Measurements from ENCODE around the gene RHOB. TPM values are rescaled to one million over a fixed set of nuclear protein-coding genes. Genes with fewer than 3 reads are reported as not detected.

RHOB gene
- total and polyA plus RNA-seq, 7 experiments from 2014 or later: 0.64 to 244 (median 9.2) TPM

GRCh38 chr2:20403774-20404312 is 43.0 kb upstream of the RHOB start:
- Histone ChIP-seq H3K9me3 (ENCODE audit: control insufficient read depth in 2 of 3, low read length in 3 of 3) (peaks cover 0 to 6% (median 0%) of the 10 kb centered on the region in 3 experiments), H3K27ac (ENCODE audit: low read depth, low read length) (no peak overlapping the region), H3K27me3 (ENCODE audit: control insufficient read depth in 2 of 2, insufficient read depth in 2 of 2, low read length in 2 of 2) (no peaks in the 10 kb centered on the region), H3K36me3 (ENCODE audit: control insufficient read depth in 2 of 3, insufficient read depth in 3 of 3, low read length in 3 of 3) (no peaks in the 10 kb centered on the region), H3K4me1 (ENCODE audit: control insufficient read depth in 2 of 2, insufficient read depth in 2 of 2, low read length in 2 of 2) (no peaks in the 10 kb centered on the region), H3K4me3 (ENCODE audit: low read length) (no peak overlapping the region)
- H3K27ac Mint-ChIP-seq: no peak overlapping the region
- intact Hi-C loops (cut with micrococcal nuclease): no loop called here
- H3K4me1 Mint-ChIP-seq: no peaks in the 10 kb centered on the region
- peaks cover 0 to 16% (median 8%) of the 10 kb centered on the region in 11 donors for H3K9me3 Mint-ChIP-seq
- POLR2A ChIA-PET: no interaction called here
- no peak for ATAC-seq
- H3K36me3 Mint-ChIP-seq: peaks cover 0 to 3% (median 0%) of the 10 kb centered on the region in 5 donors
- H3K4me3 Mint-ChIP-seq: no peak overlapping the region
- CTCF ChIA-PET: no interaction called here
- no peak for DNase-seq
- H3K27me3 Mint-ChIP-seq: peaks cover 0 to 42% (median 2%) of the 10 kb centered on the region in 5 donors

- H3K36me3 Mint-ChIP-seq: peaks cover 0 to 8% (median 2%) of the 10 kb centered on the region in 5 donors
- intact Hi-C loops (cut with micrococcal nuclease): no loop called here
- H3K27me3 ChIP-seq (ENCODE audit: control insufficient read depth in 2 of 2, insufficient read depth in 2 of 2, low read length in 2 of 2): no peaks in the 10 kb centered on the region
- no peak overlapping the region for H3K27ac ChIP-seq (ENCODE audit: low read depth, low read length)
- H3K4me1 ChIP-seq (ENCODE audit: control insufficient read depth in 2 of 2, insufficient read depth in 2 of 2, low read length in 2 of 2): no peaks in the 10 kb centered on the region
- H3K4me3 Mint-ChIP-seq: no peak overlapping the region
- peaks cover 0 to 45% (median 10%) of the 10 kb centered on the region in 5 donors for H3K27me3 Mint-ChIP-seq
- H3K9me3 Mint-ChIP-seq: peaks cover 3 to 27% (median 15%) of the 10 kb centered on the region in 11 donors
- peaks cover 0 to 17% (median 0%) of the 10 kb centered on the region in 3 experiments for H3K9me3 ChIP-seq (ENCODE audit: control insufficient read depth in 2 of 3, low read length in 3 of 3)
- H3K36me3 ChIP-seq (ENCODE audit: control insufficient read depth in 2 of 3, insufficient read depth in 3 of 3, low read length in 3 of 3): no peaks in the 10 kb centered on the region
- ChIA-PET CTCF (no interaction called here), POLR2A (no interaction called here)
- no peaks in the 10 kb centered on the region for H3K4me1 Mint-ChIP-seq
- DNase-seq (no peak), ATAC-seq (no peak)
- no peak overlapping the region for H3K4me3 ChIP-seq (ENCODE audit: low read length)
- H3K27ac Mint-ChIP-seq: no peak overlapping the region
Observed at GRCh38 chr2:20404950-20405349, 41.9 kb upstream of the RHOB start.

- Histone ChIP-seq H3K4me1 (ENCODE audit: control insufficient read depth in 2 of 2, insufficient read depth in 2 of 2, low read length in 2 of 2) (no peaks in the 10 kb centered on the region), H3K4me3 (ENCODE audit: low read length) (no peak overlapping the region), H3K27me3 (ENCODE audit: control insufficient read depth in 2 of 2, insufficient read depth in 2 of 2, low read length in 2 of 2) (no peaks in the 10 kb centered on the region), H3K36me3 (ENCODE audit: control insufficient read depth in 2 of 3, insufficient read depth in 3 of 3, low read length in 3 of 3) (no peaks in the 10 kb centered on the region), H3K9me3 (ENCODE audit: control insufficient read depth in 2 of 3, low read length in 3 of 3) (peaks cover 0 to 20% (median 0%) of the 10 kb centered on the region in 3 experiments), H3K27ac (ENCODE audit: low read depth, low read length) (no peak overlapping the region)
- Mint-ChIP-seq H3K9me3 (peaks cover 6 to 29% (median 19%) of the 10 kb centered on the region in 11 donors), H3K36me3 (peaks cover 0 to 9% (median 4%) of the 10 kb centered on the region in 5 donors), H3K4me3 (no peak overlapping the region), H3K27ac (no peak overlapping the region), H3K4me1 (peaks cover 0 to 4% (median 0%) of the 10 kb centered on the region in 7 donors), H3K27me3 (peaks cover 0 to 43% (median 5%) of the 10 kb centered on the region in 5 donors)
- POLR2A ChIA-PET: no interaction called here
- no peak for DNase-seq
- no peak for ATAC-seq
- intact Hi-C loops (cut with micrococcal nuclease): no loop called here
- CTCF ChIA-PET: interaction anchor here (0.6 to 0.7 kb wide), 2 partner anchors 10 to 251 kb away, joined by 3 read pairs; no protein-coding TSS in a partner anchor
Observed at GRCh38 chr2:20409039-20409438, 37.8 kb upstream of the RHOB start.

GRCh38 chr2:20410556-20411277 is 36.2 kb upstream of the RHOB start:
- Mint-ChIP-seq H3K36me3 (peaks cover 0 to 9% (median 4%) of the 10 kb centered on the region in 5 donors), H3K27me3 (peaks cover 0 to 40% (median 5%) of the 10 kb centered on the region in 5 donors), H3K9me3 (peaks cover 6 to 31% (median 20%) of the 10 kb centered on the region in 11 donors), H3K4me3 (no peak overlapping the region), H3K4me1 (peaks cover 0 to 6% (median 0%) of the 10 kb centered on the region in 7 donors), H3K27ac (no peak overlapping the region)
- intact Hi-C loops (cut with micrococcal nuclease): loop anchor here (1.0 to 2.0 kb wide), 4 partner anchors 59 to 241 kb away; partner anchors contain the start of gene HS1BP3 (in 2 of the 2)
- no peaks in the 10 kb centered on the region for H3K4me1 ChIP-seq (ENCODE audit: control insufficient read depth in 2 of 2, insufficient read depth in 2 of 2, low read length in 2 of 2)
- H3K9me3 ChIP-seq (ENCODE audit: control insufficient read depth in 2 of 3, low read length in 3 of 3): peaks cover 0 to 20% (median 0%) of the 10 kb centered on the region in 3 experiments
- no peak overlapping the region for H3K4me3 ChIP-seq (ENCODE audit: low read length)
- ChIA-PET POLR2A (interaction anchor here (0.8 to 1.1 kb wide), 2 partner anchors 37 to 240 kb away, joined by 3 read pairs; no protein-coding TSS in a partner anchor), CTCF (interaction anchor here (0.6 to 2.9 kb wide), 9 partner anchors 14 to 457 kb away, joined by 3 to 15 read pairs (median 4); partner anchors contain the start of genes HS1BP3 and RHOB)
- no peak overlapping the region for H3K27ac ChIP-seq (ENCODE audit: low read depth, low read length)
- ATAC-seq: no peak
- no peaks in the 10 kb centered on the region for H3K36me3 ChIP-seq (ENCODE audit: control insufficient read depth in 2 of 3, insufficient read depth in 3 of 3, low read length in 3 of 3)
- H3K27me3 ChIP-seq (ENCODE audit: control insufficient read depth in 2 of 2, insufficient read depth in 2 of 2, low read length in 2 of 2): no peaks in the 10 kb centered on the region
- no peak for DNase-seq

GRCh38 chr2:20411361-20411894 is 35.4 kb upstream of the RHOB start:
- ChIA-PET CTCF (interaction anchor here (0.6 to 2.9 kb wide), 10 partner anchors 13 to 576 kb away, joined by 3 to 15 read pairs (median 4); partner anchors contain the start of genes HS1BP3 and RHOB), POLR2A (interaction anchor here (0.8 kb wide), 2 partner anchors 239 to 240 kb away, joined by 3 read pairs; no protein-coding TSS in a partner anchor)
- Histone ChIP-seq H3K9me3 (ENCODE audit: control insufficient read depth in 2 of 3, low read length in 3 of 3) (peaks cover 0 to 20% (median 0%) of the 10 kb centered on the region in 3 experiments), H3K4me1 (ENCODE audit: control insufficient read depth in 2 of 2, insufficient read depth in 2 of 2, low read length in 2 of 2) (no peaks in the 10 kb centered on the region), H3K36me3 (ENCODE audit: control insufficient read depth in 2 of 3, insufficient read depth in 3 of 3, low read length in 3 of 3) (no peaks in the 10 kb centered on the region), H3K4me3 (ENCODE audit: low read length) (no peak overlapping the region), H3K27ac (ENCODE audit: low read depth, low read length) (no peak overlapping the region), H3K27me3 (ENCODE audit: control insufficient read depth in 2 of 2, insufficient read depth in 2 of 2, low read length in 2 of 2) (no peaks in the 10 kb centered on the region)
- H3K4me1 Mint-ChIP-seq: peaks cover 0 to 6% (median 0%) of the 10 kb centered on the region in 7 donors
- peak; percentile 27 to 67 (median 55) for DNase-seq
- ATAC-seq: peak; percentile 100
- H3K27me3 Mint-ChIP-seq: peaks cover 0 to 43% (median 8%) of the 10 kb centered on the region in 5 donors
- H3K36me3 Mint-ChIP-seq: peaks cover 0 to 9% (median 4%) of the 10 kb centered on the region in 5 donors
- H3K4me3 Mint-ChIP-seq: no peak overlapping the region
- intact Hi-C loops (cut with micrococcal nuclease): loop anchor here (1.0 to 2.0 kb wide), 4 partner anchors 60 to 240 kb away; partner anchors contain the start of gene HS1BP3 (in 2 of the 2)
- peaks cover 6 to 31% (median 20%) of the 10 kb centered on the region in 11 donors for H3K9me3 Mint-ChIP-seq
- H3K27ac Mint-ChIP-seq: no peak overlapping the region

- ChIA-PET CTCF (interaction anchor here (0.7 kb wide), 1 partner anchor 70 kb away, joined by 4 read pairs; no protein-coding TSS in a partner anchor), POLR2A (no interaction called here)
- intact Hi-C loops (cut with micrococcal nuclease): no loop called here
Observed at GRCh38 chr2:20414806-20415205, 32.1 kb upstream of the RHOB start.

More at GRCh38 chr2:20414806-20415205, 32.1 kb upstream of the RHOB start:
- Histone ChIP-seq H3K4me1 (ENCODE audit: control insufficient read depth in 2 of 2, insufficient read depth in 2 of 2, low read length in 2 of 2) (no peaks in the 10 kb centered on the region), H3K9me3 (ENCODE audit: control insufficient read depth in 2 of 3, low read length in 3 of 3) (peaks cover 0 to 4% (median 0%) of the 10 kb centered on the region in 3 experiments), H3K27ac (ENCODE audit: low read depth, low read length) (no peak overlapping the region), H3K4me3 (ENCODE audit: low read length) (no peak overlapping the region), H3K36me3 (ENCODE audit: control insufficient read depth in 2 of 3, insufficient read depth in 3 of 3, low read length in 3 of 3) (no peaks in the 10 kb centered on the region), H3K27me3 (ENCODE audit: control insufficient read depth in 2 of 2, insufficient read depth in 2 of 2, low read length in 2 of 2) (no peaks in the 10 kb centered on the region)
- no peak overlapping the region for H3K4me3 Mint-ChIP-seq
- H3K4me1 Mint-ChIP-seq: peaks cover 0 to 6% (median 0%) of the 10 kb centered on the region in 7 donors
- DNase-seq (no peak), ATAC-seq (no peak)
- H3K36me3 Mint-ChIP-seq: peaks cover 0 to 3% (median 2%) of the 10 kb centered on the region in 5 donors
- peaks cover 4 to 39% (median 17%) of the 10 kb centered on the region in 5 donors for H3K27me3 Mint-ChIP-seq
- no peak overlapping the region for H3K27ac Mint-ChIP-seq
- H3K9me3 Mint-ChIP-seq: peaks cover 3 to 8% (median 4%) of the 10 kb centered on the region in 11 donors
